BLaER1 treated with 17β-estradiol and CSF1 and Interleukin-3, amounts not matched to agents 10 nM and 100 nM (cell line): ENCODE results near the gene TNIK.

Source experiments
- H3K27ac ChIP-seq, 11 experiments: shearing (Covaris generic); formaldehyde crosslinking; 2 replicates each; pipeline ENCODE4 v1.8.1; 2022
- H3K27me3 ChIP-seq, 11 experiments: shearing (Covaris generic); formaldehyde crosslinking; 2 replicates each; pipeline ENCODE4 v1.8.1; 2022
- H3K36me3 ChIP-seq, 11 experiments: shearing (Covaris generic); formaldehyde crosslinking; 2 replicates each; pipeline ENCODE4 v1.8.1; 2022
- H3K4me1 ChIP-seq, 10 experiments: shearing (Covaris generic); formaldehyde crosslinking; 2 replicates each; pipeline ENCODE4 v1.8.1; 2022
- H3K4me2 ChIP-seq, 11 experiments: shearing (Covaris generic); formaldehyde crosslinking; 2 replicates each; pipeline ENCODE4 v1.8.1; 2022
- H3K4me3 ChIP-seq, 10 experiments: shearing (Covaris generic); formaldehyde crosslinking; 2 replicates each; pipeline ENCODE4 v1.8.1; 2022
- H3K9ac ChIP-seq, 11 experiments: shearing (Covaris generic); formaldehyde crosslinking; 2 replicates each; pipeline ENCODE4 v1.8.1; 2022
- H3K9me3 ChIP-seq, 11 experiments: shearing (Covaris generic); formaldehyde crosslinking; replicated peaks in 1 of 11; 2 replicates each; pipeline ENCODE4 v1.8.1; 2022
- H4K20me1 ChIP-seq, 11 experiments: shearing (Covaris generic); formaldehyde crosslinking; 2 replicates each; pipeline ENCODE4 v1.8.1; 2022
- Cebpa-rat ChIP-seq, 11 experiments: shearing (Covaris generic); IDR thresholded peaks; 2 replicates each; pipeline ENCODE4 v1.8.1; 2022

TNIK gene

DNA sequence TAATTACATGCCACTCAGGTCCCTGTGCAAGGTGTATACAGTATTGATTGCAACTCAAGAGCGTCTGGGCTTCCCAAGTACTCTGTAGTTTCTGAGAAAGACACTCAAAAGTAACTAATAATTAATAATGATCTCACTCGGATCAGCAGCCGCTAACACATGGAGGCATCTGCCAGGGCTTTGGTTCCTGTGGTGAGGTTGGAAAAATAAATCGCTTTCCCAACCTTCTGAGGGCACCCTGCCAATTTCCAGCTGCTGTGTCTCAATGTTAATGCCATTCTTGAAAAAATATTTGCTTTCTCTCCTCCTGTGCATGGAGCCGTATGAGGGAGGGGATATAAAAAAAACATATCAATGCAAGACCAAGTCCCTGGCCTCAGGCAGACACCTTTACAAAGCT, 317.2 kb downstream of the TNIK start:
- Histone ChIP-seq H3K4me1 (no peaks in the 10 kb centered on the region), H3K9me3 (no peaks in the 10 kb centered on the region), H3K36me3 (peaks cover 0 to 15% (median 0%) of the 10 kb centered on the region in 11 experiments; a peak in 2 of 22 replicates), H3K27ac (no peak overlapping the region), H3K9ac (no peak overlapping the region), H3K27me3 (no peaks in the 10 kb centered on the region), H3K4me2 (no peak overlapping the region), H4K20me1 (no peaks in the 10 kb centered on the region), H3K4me3 (no peak overlapping the region)
- TF ChIP-seq Cebpa-rat (IDR thresholded peaks at IDR 0.05): no peak

DNA sequence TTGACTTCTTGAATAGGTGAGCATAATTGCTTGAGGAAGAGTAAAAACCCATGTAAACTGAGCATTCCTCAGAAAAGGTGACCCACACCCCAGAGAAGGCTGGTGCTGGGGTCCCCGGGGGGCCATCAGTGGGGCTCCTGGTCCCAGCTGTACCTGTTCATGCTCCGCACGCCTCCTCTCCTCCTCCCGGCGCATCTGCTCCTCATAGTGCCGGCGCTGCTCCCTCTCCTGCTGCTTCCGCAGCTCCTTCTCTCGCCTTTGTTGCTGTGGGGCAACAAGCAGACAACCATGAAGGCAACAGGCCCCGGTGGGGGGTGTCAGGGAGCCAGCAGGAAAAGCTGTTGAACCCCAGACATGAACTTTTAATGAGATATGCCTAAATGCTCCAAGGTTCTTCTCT, 320.0 kb downstream of the TNIK start:
- H3K4me3 ChIP-seq: no peak overlapping the region
- H3K4me2 ChIP-seq: no peak overlapping the region
- H3K27ac ChIP-seq: no peak overlapping the region
- no peaks in the 10 kb centered on the region for H4K20me1 ChIP-seq
- H3K9me3 ChIP-seq: no peaks in the 10 kb centered on the region
- no peak for TF ChIP-seq Cebpa-rat (IDR thresholded peaks at IDR 0.05)
- peaks cover 0 to 32% (median 0%) of the 10 kb centered on the region in 11 experiments; a peak in 2 of 22 replicates for H3K36me3 ChIP-seq
- no peaks in the 10 kb centered on the region for H3K27me3 ChIP-seq
- no peaks in the 10 kb centered on the region for H3K4me1 ChIP-seq
- no peak overlapping the region for H3K9ac ChIP-seq

DNA sequence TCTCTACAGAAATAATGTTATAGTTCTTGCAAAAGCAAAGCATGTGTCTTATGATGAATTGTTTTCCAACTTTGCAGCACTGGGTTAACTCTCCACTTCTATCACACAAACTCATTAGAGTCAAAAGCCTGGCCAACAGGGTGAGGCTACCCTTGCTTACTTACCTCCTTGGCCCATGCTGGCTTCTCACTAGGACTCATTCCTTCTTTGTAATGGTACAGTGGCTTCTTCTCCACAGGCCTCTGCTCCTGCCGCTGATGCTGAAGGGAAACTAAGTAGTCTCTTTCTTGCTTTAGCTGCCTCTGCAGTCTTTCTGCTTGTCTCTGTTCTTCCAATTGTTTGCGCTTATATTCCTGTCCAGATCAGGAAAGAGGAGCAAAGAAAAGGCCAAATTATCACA, 322.2 kb downstream of the TNIK start:
- Histone ChIP-seq H3K27me3 (no peaks in the 10 kb centered on the region), H3K4me1 (peaks cover 0 to 7% (median 0%) of the 10 kb centered on the region in 10 experiments; a peak in 6 of 20 replicates), H3K36me3 (peaks cover 0 to 27% (median 0%) of the 10 kb centered on the region in 11 experiments; a peak in 2 of 22 replicates), H3K9me3 (no peaks in the 10 kb centered on the region), H3K27ac (no peak overlapping the region), H4K20me1 (no peaks in the 10 kb centered on the region), H3K4me3 (no peak overlapping the region), H3K4me2 (no peak overlapping the region), H3K9ac (no peak overlapping the region)
- TF ChIP-seq Cebpa-rat (IDR thresholded peaks at IDR 0.05): no peak

DNA sequence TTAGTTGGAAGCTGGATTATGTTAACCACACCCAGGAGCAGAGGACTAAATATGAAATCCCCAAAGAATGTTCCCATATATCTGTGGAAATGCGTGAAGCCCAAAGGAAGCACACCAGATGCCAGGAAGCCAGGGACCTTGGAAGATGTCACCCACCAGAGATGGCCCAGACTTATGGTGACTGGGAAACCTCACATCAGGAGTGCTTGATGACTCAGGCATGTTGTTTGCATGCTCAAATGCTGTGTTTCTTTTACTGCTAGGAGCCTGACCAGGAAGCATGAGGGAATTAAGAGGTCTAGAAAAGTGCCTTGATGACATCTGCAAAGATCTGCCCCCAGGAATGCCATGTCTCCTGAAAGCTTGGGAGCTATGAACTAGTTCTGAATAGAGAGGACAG, 324.7 kb downstream of the TNIK start:
- Histone ChIP-seq H3K9ac (no peak overlapping the region), H3K36me3 (peaks cover 0 to 27% (median 0%) of the 10 kb centered on the region in 11 experiments; a peak in 2 of 22 replicates), H4K20me1 (no peaks in the 10 kb centered on the region), H3K9me3 (no peaks in the 10 kb centered on the region), H3K27me3 (no peaks in the 10 kb centered on the region), H3K4me1 (peaks cover 0 to 8% (median 0%) of the 10 kb centered on the region in 10 experiments; a peak in 6 of 20 replicates), H3K4me3 (no peak overlapping the region), H3K4me2 (no peak overlapping the region), H3K27ac (no peak overlapping the region)
- no peak for TF ChIP-seq Cebpa-rat (IDR thresholded peaks at IDR 0.05)

DNA sequence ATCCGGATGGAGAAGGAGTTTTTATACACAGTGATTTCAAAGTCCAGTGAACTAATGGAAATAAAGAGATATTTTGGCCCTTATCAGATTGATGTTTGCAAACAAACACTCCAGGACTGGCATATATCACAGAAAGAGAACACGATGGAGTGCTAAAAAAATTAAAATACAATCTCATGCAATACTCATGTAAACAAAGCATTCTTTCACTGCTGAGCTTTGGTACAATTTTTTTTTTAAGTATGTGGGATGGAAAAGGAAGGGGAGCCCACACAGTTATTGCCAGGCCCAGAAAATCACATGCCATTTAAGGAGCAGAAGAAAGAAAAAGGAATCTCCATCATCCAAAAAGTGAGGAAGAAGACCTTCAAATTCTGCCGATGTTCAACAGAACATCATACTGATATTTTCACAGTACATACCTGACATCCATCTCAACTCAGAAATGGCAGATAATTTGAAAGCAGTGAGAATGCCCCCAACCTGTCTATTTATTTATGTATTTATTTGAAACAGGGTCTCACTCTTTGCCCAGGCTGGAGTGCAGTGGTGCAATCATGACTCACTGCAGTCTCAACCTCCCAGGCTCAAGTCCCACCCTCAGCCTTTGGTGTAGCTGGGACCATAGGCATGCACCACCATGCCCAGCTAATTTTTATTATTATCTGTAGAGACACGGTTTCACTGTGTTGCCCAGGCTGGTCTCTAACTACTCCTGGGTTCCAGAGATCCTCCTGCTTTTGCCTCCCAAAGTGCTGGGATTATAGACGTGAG, 326.2 kb downstream of the TNIK start:
- no peak overlapping the region for H3K4me3 ChIP-seq
- no peaks in the 10 kb centered on the region for H4K20me1 ChIP-seq
- 0 out of 22 replicates have a peak overlapping the region, but pooled peaks of 2 of the 11 experiments have one; percentile 22 to 34 for H3K4me2 ChIP-seq
- H3K9me3 ChIP-seq: no peaks in the 10 kb centered on the region
- H3K4me1 ChIP-seq: peaks cover 0 to 8% (median 0%) of the 10 kb centered on the region in 10 experiments; a peak in 6 of 20 replicates
- H3K27me3 ChIP-seq: no peaks in the 10 kb centered on the region
- TF ChIP-seq Cebpa-rat (IDR thresholded peaks at IDR 0.05): no peak
- no peak overlapping the region for H3K27ac ChIP-seq
- H3K36me3 ChIP-seq: peaks cover 0 to 20% (median 0%) of the 10 kb centered on the region in 11 experiments; a peak in 2 of 22 replicates
- no peak overlapping the region for H3K9ac ChIP-seq

DNA sequence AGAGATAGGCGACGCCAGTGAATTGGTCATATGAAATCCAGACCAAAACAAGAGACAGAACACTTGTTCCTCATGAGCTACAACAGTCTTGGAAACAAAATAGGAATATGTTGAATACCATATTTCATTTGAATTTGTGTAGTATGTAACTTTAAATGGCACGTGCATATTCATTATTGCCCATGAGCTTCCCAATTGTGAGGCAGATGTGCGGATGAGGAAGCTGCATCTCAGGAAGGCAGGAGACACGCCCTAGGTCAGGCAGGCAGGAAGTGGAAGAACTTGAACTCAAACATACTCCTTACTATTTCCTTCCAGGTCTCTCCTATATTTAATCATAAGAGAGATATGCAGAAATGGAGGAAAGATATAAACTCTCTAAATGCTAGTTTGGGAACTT, 326.9 kb downstream of the TNIK start:
- TF ChIP-seq Cebpa-rat (IDR thresholded peaks at IDR 0.05): no peak
- no peak overlapping the region for H3K9ac ChIP-seq
- no peaks in the 10 kb centered on the region for H3K27me3 ChIP-seq
- H3K36me3 ChIP-seq: peaks cover 0 to 20% (median 0%) of the 10 kb centered on the region in 11 experiments; a peak in 2 of 22 replicates
- no peaks in the 10 kb centered on the region for H3K9me3 ChIP-seq
- H3K4me3 ChIP-seq: no peak overlapping the region
- no peaks in the 10 kb centered on the region for H4K20me1 ChIP-seq
- H3K4me1 ChIP-seq: peaks cover 0 to 8% (median 0%) of the 10 kb centered on the region in 10 experiments; a peak in 6 of 20 replicates
- H3K27ac ChIP-seq: no peak overlapping the region
- peak overlapping the region in 4 of 11 experiments; percentile 2 to 34 (median 22); a peak in 4 of 22 replicates for H3K4me2 ChIP-seq

DNA sequence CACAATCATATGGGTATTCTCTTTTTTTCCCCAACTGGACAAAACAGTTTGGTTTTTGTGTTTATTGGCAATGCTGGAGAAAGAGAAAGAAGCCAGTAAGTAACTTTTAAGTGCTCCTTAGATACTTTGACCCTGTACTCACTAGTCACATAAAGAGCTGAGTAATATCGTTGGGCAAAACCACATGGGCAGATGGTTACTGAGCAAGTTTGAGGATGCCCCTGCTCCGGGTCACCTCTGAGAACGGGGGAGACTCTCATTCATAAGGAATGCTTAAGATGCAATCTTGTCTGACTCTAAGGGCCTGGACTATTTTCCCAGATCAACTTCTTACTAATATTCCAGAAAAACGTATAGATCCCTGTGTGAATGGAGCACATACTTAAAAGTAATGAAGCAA, 327.3 kb downstream of the TNIK start:
- Histone ChIP-seq H3K4me3 (no peak overlapping the region), H3K4me1 (peaks cover 0 to 8% (median 0%) of the 10 kb centered on the region in 10 experiments; a peak in 6 of 20 replicates), H3K9me3 (no peaks in the 10 kb centered on the region), H3K36me3 (peaks cover 0 to 16% (median 0%) of the 10 kb centered on the region in 11 experiments; a peak in 2 of 22 replicates), H3K27ac (no peak overlapping the region), H4K20me1 (no peaks in the 10 kb centered on the region), H3K4me2 (peak overlapping the region in 2 of 11 experiments; percentile 22 to 34; a peak in 3 of 22 replicates), H3K9ac (no peak overlapping the region), H3K27me3 (no peaks in the 10 kb centered on the region)
- no peak for TF ChIP-seq Cebpa-rat (IDR thresholded peaks at IDR 0.05)

DNA sequence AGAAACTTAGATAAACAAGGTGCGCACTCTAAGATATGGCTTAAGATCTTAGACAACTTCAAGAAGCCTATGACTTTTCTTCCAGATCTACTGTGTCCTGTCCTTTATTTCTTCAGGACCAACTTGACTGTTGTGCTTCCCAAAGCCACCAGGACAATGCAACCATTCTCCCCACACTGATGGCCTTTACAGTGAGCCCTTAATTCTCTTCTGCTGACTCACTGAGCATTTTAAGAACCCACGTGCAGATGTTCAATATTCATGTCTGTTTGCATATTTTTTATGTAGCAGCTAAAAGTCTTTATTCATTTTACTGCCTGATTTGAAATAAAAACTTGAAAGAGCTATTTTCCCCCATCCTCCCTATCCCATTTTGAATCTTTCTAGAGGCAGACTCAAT, 330.4 kb downstream of the TNIK start:
- Histone ChIP-seq H3K4me1 (peaks cover 0 to 8% (median 0%) of the 10 kb centered on the region in 10 experiments; a peak in 6 of 20 replicates), H3K36me3 (peaks cover 0 to 12% (median 0%) of the 10 kb centered on the region in 11 experiments; a peak in 2 of 22 replicates), H3K9me3 (no peaks in the 10 kb centered on the region), H3K9ac (no peak overlapping the region), H3K27ac (no peak overlapping the region), H3K4me3 (no peak overlapping the region), H3K4me2 (no peak overlapping the region), H3K27me3 (no peaks in the 10 kb centered on the region), H4K20me1 (no peaks in the 10 kb centered on the region)
- TF ChIP-seq Cebpa-rat (IDR thresholded peaks at IDR 0.05): no peak

DNA sequence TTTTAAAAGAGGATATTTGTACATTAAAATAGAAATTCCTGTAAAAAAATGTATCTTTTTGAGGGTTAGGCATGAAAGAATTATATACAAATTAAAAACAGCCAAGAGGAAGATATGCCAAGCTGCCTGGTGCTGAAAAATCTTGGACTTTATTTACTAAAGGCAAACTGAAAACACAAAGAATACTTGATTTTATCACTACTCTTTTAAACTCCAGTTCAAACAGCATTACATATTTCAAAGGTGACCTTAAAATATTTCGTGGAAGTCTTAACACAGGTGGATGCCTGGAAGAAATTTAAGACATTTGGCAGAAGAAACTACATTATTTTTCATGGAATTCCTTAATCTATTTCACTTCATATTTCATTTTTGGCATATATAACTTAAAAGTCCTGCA, 332.6 kb downstream of the TNIK start:
- no peaks in the 10 kb centered on the region for H3K9me3 ChIP-seq
- no peak overlapping the region for H3K4me2 ChIP-seq
- H3K27ac ChIP-seq: no peak overlapping the region
- H3K27me3 ChIP-seq: no peaks in the 10 kb centered on the region
- H4K20me1 ChIP-seq: no peaks in the 10 kb centered on the region
- peaks cover 0 to 2% (median 0%) of the 10 kb centered on the region in 10 experiments; a peak in 3 of 20 replicates for H3K4me1 ChIP-seq
- H3K36me3 ChIP-seq: peaks cover 0 to 13% (median 0%) of the 10 kb centered on the region in 11 experiments; a peak in 2 of 22 replicates
- H3K4me3 ChIP-seq: no peak overlapping the region
- no peak for TF ChIP-seq Cebpa-rat (IDR thresholded peaks at IDR 0.05)
- H3K9ac ChIP-seq: no peak overlapping the region
